ENCODE measurements around the gene NNMT. TPM values are rescaled to one million over a fixed set of nuclear protein-coding genes. Genes with fewer than 3 reads are reported as not detected.

NNMT gene
- total and polyA plus RNA-seq, 10 donors = 131 to 324 (median 229) TPM

GRCh38 chr11:114362958-114363357 is 66.8 kb downstream of the NNMT start:
- intact Hi-C loops (cut with DNase I; ENCODE audit: low total_unique reads) = no loop called here
- WGBS, 5 donors = 65 to 71% (median 68%) methylated on average over 3 of the region's 3 CpGs
- no peak overlapping the region for H3K27ac ChIP-seq

More at GRCh38 chr11:114362958-114363357, 66.8 kb downstream of the NNMT start:
- no peaks in the 10 kb centered on the region for H3K4me1 ChIP-seq
- TF ChIP-seq POLR2A (IDR thresholded peaks at IDR 0.05) = no peak
- TF ChIP-seq CTCF (IDR thresholded peaks at IDR 0.05 in 8 of 11, conservative IDR thresholded peaks at IDR 0.05 in 3 of 11) = no peak
- TF ChIP-seq POLR2AphosphoS5 (IDR thresholded peaks at IDR 0.05) = no peak
- no peaks in the 10 kb centered on the region for H3K36me3 ChIP-seq
- H3K4me3 ChIP-seq = no peak overlapping the region
- H3K9me3 ChIP-seq = no peaks in the 10 kb centered on the region
- DNase-seq = no peak
- peaks cover 0 to 5% (median 0%) of the 10 kb centered on the region in 7 donors for H3K27me3 ChIP-seq (replicated peaks in 1 of 7)

Other genes with a start within 250 kb of the NNMT start
- gene ZBTB16, start 236.7 kb upstream of the NNMT start, total RNA-seq = 10 to 100 TPM in 6 of 7 donors, 1 to 10 TPM in 1; 8.4 to 85.6 (median 81.9) TPM
- gene ZBTB16, start 236.7 kb upstream of the NNMT start, polyA plus RNA-seq = 1 to 10 TPM; 1.5 to 9.2 (median 2.8) TPM
- 10 to 100 TPM in 4 of 7 donors, 1 to 10 TPM in 3; 6.9 to 13.9 (median 10.4) TPM for gene C11orf71, start 104.1 kb downstream of the NNMT start, total RNA-seq
- 10 to 100 TPM; 12.1 to 15.2 (median 14.4) TPM for gene C11orf71, start 104.1 kb downstream of the NNMT start, polyA plus RNA-seq
- 10 to 100 TPM; 20.8 to 35.3 (median 25.9) TPM for gene RBM7, start 104.3 kb downstream of the NNMT start, total RNA-seq
- gene RBM7, start 104.3 kb downstream of the NNMT start, polyA plus RNA-seq = 10 to 100 TPM in 2 of 3 donors, 1 to 10 TPM in 1; 8.0 to 15.3 (median 10.6) TPM
- gene REXO2, start 143.1 kb downstream of the NNMT start, total RNA-seq = 100 to 1,000 TPM in 2 of 7 donors, 10 to 100 TPM in 5; 57.3 to 118 (median 80.9) TPM
- 10 to 100 TPM; 46.4 to 70.8 (median 52.9) TPM for gene REXO2, start 143.1 kb downstream of the NNMT start, polyA plus RNA-seq

All from spleen (tissue), 11 donors.